K562 (cell line): Measurements from ENCODE around the gene CXCL16. TPM values are rescaled to one million over a fixed set of nuclear protein-coding genes. Genes with fewer than 3 reads are reported as not detected.

ENCODE experiments used
- ARHGAP35 ChIP-seq: fragments of 450-650 bp; IDR thresholded peaks from 2 replicates; pipeline ENCODE4 v1.6.1; 2018; ENCODE audit not compliant: partially characterized antibody
- C11orf30 ChIP-seq: fragments of 450-650 bp; IDR thresholded peaks from 2 replicates; pipeline ENCODE4 v1.6.1; 2016; ENCODE audit warnings: low read depth, mild to moderate bottlenecking
- CEBPB ChIP-seq: fragments of 450-650 bp; IDR thresholded peaks from 2 replicates; pipeline ENCODE4 v1.6.1; 2016; ENCODE audit warnings: missing genetic modification characterization, missing compliant biosample characterization
- CREB5 ChIP-seq: fragments of 250-450 bp; sonication (Bioruptor Pico); IDR thresholded peaks from 2 replicates; pipeline ENCODE4 v1.5.0; 2020; ENCODE audit warnings: mild to moderate bottlenecking
- MAFF ChIP-seq: IDR thresholded peaks from 2 replicates; pipeline ENCODE4 v1.6.1; 2012; ENCODE audit warnings: low read length, improper control_type of control experiment
- PKNOX1 ChIP-seq: fragments of 450-650 bp; IDR thresholded peaks from 2 replicates; pipeline ENCODE4 v1.6.1; 2016
- RFX5 ChIP-seq: IDR thresholded peaks from 2 replicates; pipeline ENCODE4 v1.6.1; 2011; ENCODE audit warnings: low read depth, mild to moderate bottlenecking, improper control_type of control experiment, low read length
- SIN3A ChIP-seq, 2 experiments: fragments of 150-350 bp in 1 of 2; IDR thresholded peaks; 2 replicates each; pipeline ENCODE4 v1.6.1; 2011 to 2016; ENCODE audit warnings: borderline replicate concordance in 2 of 2, low read depth in 2 of 2, low read length in 2 of 2, mild to moderate bottlenecking in 2 of 2, moderate library complexity in 2 of 2; ENCODE audit not compliant: control insufficient read depth in 1 of 2
- SMARCA4 ChIP-seq: fragments of 450-650 bp; IDR thresholded peaks from 2 replicates; pipeline ENCODE4 v1.6.1; 2016
- SNIP1 ChIP-seq: fragments of 450-650 bp; IDR thresholded peaks from 2 replicates; pipeline ENCODE4 v1.7.1; 2017; ENCODE audit warnings: low read depth, mild to moderate bottlenecking
- TCF7 ChIP-seq: sonication (generic); IDR thresholded peaks from 2 replicates; pipeline ENCODE4 v1.6.1; 2016; ENCODE audit warnings: antibody characterized with exemption, borderline replicate concordance
- THAP7 ChIP-seq: fragments of 250-450 bp; sonication (Bioruptor Pico); IDR thresholded peaks from 2 replicates; pipeline ENCODE4 v1.5.0; 2021
- ZKSCAN1 ChIP-seq: fragments of 150-350 bp; IDR thresholded peaks from 2 replicates; pipeline ENCODE4 v1.6.1; 2016; ENCODE audit warnings: low read depth, low read length
- polyA plus RNA-seq, 8 experiments: library from polyadenylated mRNA; depleted of rRNA in 4 of 8; stranded (reverse) in 5 of 8; unstranded in 3 of 8; fragments of >200 nt; fragmentation: Nextera tagmentation in 2 of 8; fragmentation: Illumina TruSeq in 1 of 8; extraction: Ambion mirVana in 2 of 8; extraction: Trizol in 1 of 8; gene quantifications; 2 replicates each; pipeline versions ENCODE4 v1.2.1 to v1.2.3, GENCODE V29; 2011 to 2014; ENCODE audit warnings: inconsistent platforms in 1 of 8, missing spikeins in 1 of 8
- total RNA-seq, 7 experiments: library from RNA; depleted of rRNA in 6 of 7; stranded (reverse); fragments of >200 nt in 6 of 7; fragmentation: Illumina TruSeq in 2 of 7; extraction: Trizol in 2 of 7; gene quantifications; 2 replicates each; pipeline versions ENCODE4 v1.2.1 to v1.2.3, GENCODE V29; 2011 to 2021; ENCODE audit warnings: low replicate concordance in 1 of 7

CXCL16 gene
- total and polyA plus RNA-seq, 9 of the 15 experiments (the other 6 are each of a cell fraction or from before 2014, with no cell fraction given) = 0.05 to 0.68 (median 0.22) TPM; not detected in 2

GRCh38 chr17:4735876-4736651, 3.7 kb downstream of the CXCL16 start (continued):
- peak; percentile 61 for TF ChIP-seq PKNOX1
- peak; percentile 35; the same call in 1 of the 2 replicates for TF ChIP-seq CEBPB (tag)
- no peak for TF ChIP-seq RFX5
- TF ChIP-seq MAFF = no peak
- TF ChIP-seq ARHGAP35 = no peak
- peak in 1 of 2 experiments; percentile 20; a peak in 1 of 4 replicates for TF ChIP-seq SIN3A (IDR thresholded peaks at IDR 0.05; ENCODE audit: borderline replicate concordance in 2 of 2, control insufficient read depth in 1 of 2, low read depth in 2 of 2, low read length in 2 of 2)
- no peak for TF ChIP-seq THAP7 (CRISPR knock-in tag)
- TF ChIP-seq C11orf30 = no peak
- no peak for TF ChIP-seq ZKSCAN1
- TF ChIP-seq SNIP1 = no peak
- no peak for TF ChIP-seq TCF7
- TF ChIP-seq CREB5 (CRISPR knock-in tag) = no peak
- TF ChIP-seq SMARCA4 = 0 out of 2 replicates have a peak, but pooled peaks have one; percentile 36
